Suppressor macrophage treated with lipopolysaccharide for 4 hours (primary cell): Measurements from ENCODE around the gene PRELID2.
"Not testable (repeated sequence)": the region's sequence is repeated elsewhere in the genome, so short reads cannot be mapped to it uniquely, and the experiment has no call there.

ENCODE experiments used
- DNase-seq: peaks from one replicate; pipeline ENCODE4 v3.0.0-alpha.2; 2020

The PRELID2 gene

GRCh38 chr5:145834917-145835847 is at the start of gene PRELID2:
Gene PRELID2 (minus strand): TSS chr5:145835342. CDS start chr5:145835251, 91 bp downstream.
- peak; percentile 91 for DNase-seq

GRCh38 chr5:145874765-145875164 is 39.6 kb upstream of the PRELID2 start:
- no peak for DNase-seq

- DNase-seq = no peak
These were observed 37.8 kb upstream of the PRELID2 start, which contains the start of gene GRXCR2 for GRCh38 chr5:145872914-145873313. Gene GRXCR2 (minus strand): TSS chr5:145873014. CDS start chr5:145872968, 46 bp downstream.

GRCh38 chr5:145872486-145872885 is 37.3 kb upstream of the PRELID2 start:
- DNase-seq = no peak

- DNase-seq = no peak
These were observed 34.6 kb upstream of the PRELID2 start for GRCh38 chr5:145869753-145870152.

- DNase-seq = no peak
These were observed 32.7 kb upstream of the PRELID2 start for GRCh38 chr5:145867806-145868205.

GRCh38 chr5:145864432-145864831 is 29.3 kb upstream of the PRELID2 start:
- DNase-seq = not testable (repeated sequence)

GRCh38 chr5:145863003-145863402 is 27.9 kb upstream of the PRELID2 start:
- no peak for DNase-seq

- no peak for DNase-seq
These were observed 24.8 kb upstream of the PRELID2 start for GRCh38 chr5:145859897-145860296.

- DNase-seq = no peak
These were observed 24.3 kb upstream of the PRELID2 start for GRCh38 chr5:145859453-145859852.

GRCh38 chr5:145858959-145859358 is 23.8 kb upstream of the PRELID2 start:
- DNase-seq = peak; percentile 7

- DNase-seq = peak; percentile 76
These were observed 21.2 kb upstream of the PRELID2 start for GRCh38 chr5:145856285-145856818.

GRCh38 chr5:145855763-145856267 is 20.7 kb upstream of the PRELID2 start:
- no peak for DNase-seq

- peak; percentile 49 for DNase-seq
These were observed 19.6 kb upstream of the PRELID2 start for GRCh38 chr5:145854651-145855258.

GRCh38 chr5:145853781-145854376 is 18.7 kb upstream of the PRELID2 start:
- no peak for DNase-seq

GRCh38 chr5:145852990-145853389 is 17.8 kb upstream of the PRELID2 start:
- no peak for DNase-seq

- no peak for DNase-seq
These were observed 13.7 kb upstream of the PRELID2 start for GRCh38 chr5:145848854-145849253.

GRCh38 chr5:145847499-145848497 is 12.7 kb upstream of the PRELID2 start:
- DNase-seq = no peak

GRCh38 chr5:145846081-145846480 is 10.9 kb upstream of the PRELID2 start:
- no peak for DNase-seq

GRCh38 chr5:145841299-145841698 is 6.2 kb upstream of the PRELID2 start:
- no peak for DNase-seq

GRCh38 chr5:145840458-145841132 is 5.5 kb upstream of the PRELID2 start:
- no peak for DNase-seq
